C4-2B (cell line): Measurements from ENCODE around the gene PIAS3.
"Not testable (repeated sequence)": the region's sequence is repeated elsewhere in the genome, so short reads cannot be mapped to it uniquely, and the experiment has no call there.

Source experiments
- CTCF ChIP-seq: fragments of 450-650 bp; conservative IDR thresholded peaks from 2 replicates; pipeline ENCODE4 v1.5.1; 2017; ENCODE audit warnings: mild to moderate bottlenecking
- ZFX ChIP-seq: fragments of 450-650 bp; IDR thresholded peaks from 2 replicates; pipeline ENCODE4 v1.6.1; 2017

DNA sequence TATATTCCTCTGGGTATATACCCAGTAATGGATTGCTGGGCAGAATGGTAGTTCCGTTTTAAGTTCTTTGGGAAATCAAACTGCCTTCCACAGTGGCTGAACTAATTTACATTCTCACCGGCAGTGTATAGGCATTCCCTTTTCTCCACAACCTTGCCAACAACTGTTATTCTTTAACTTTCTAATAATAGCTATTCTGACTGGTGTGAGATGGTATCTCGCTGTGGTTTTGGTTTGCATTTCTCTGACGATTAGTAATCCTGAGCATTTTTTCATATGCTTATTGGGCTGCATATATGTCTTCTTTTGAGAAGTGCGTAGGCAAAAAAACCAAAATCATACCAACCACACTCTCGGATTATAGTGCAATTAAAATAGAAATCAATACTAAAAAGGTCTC, 40.8 kb downstream of the PIAS3 start:
- not testable (repeated sequence) for TF ChIP-seq CTCF, ZFX
